Measurements from ENCODE around the gene RASEF. TPM values are rescaled to one million over a fixed set of nuclear protein-coding genes. Genes with fewer than 3 reads are reported as not detected.

The RASEF gene
- total and polyA plus RNA-seq, 2 of the 13 experiments (the other 11 are each of a cell fraction or from before 2014, with no cell fraction given): 0.07 TPM; not detected in 1

GRCh38 chr9:82998409-82998808 is 64.5 kb downstream of the RASEF start (continued):
- TF ChIP-seq BCLAF1 (IDR thresholded peaks at IDR 0.05) (no peak), MEIS2 (CRISPR knock-in tag; IDR thresholded peaks at IDR 0.05) (no peak), NCOA1 (CRISPR knock-in tag; IDR thresholded peaks at IDR 0.05) (no peak), SNRNP70 (IDR thresholded peaks at IDR 0.05; ENCODE audit: low read depth, low read length) (no peak), HMG20B (CRISPR knock-in tag; conservative IDR thresholded peaks at IDR 0.05) (no peak), ARID3A (IDR thresholded peaks at IDR 0.05; ENCODE audit: low read depth, low read length) (no peak)

- POLR2A ChIA-PET: no interaction called here
- Histone ChIP-seq H3K9ac (ENCODE audit: insufficient read depth, low read depth, low read length) (no peak overlapping the region), H3K79me2 (ENCODE audit: insufficient read depth, low read length) (no peaks in the 10 kb centered on the region), H3K36me3 (replicated peaks in 1 of 2; ENCODE audit: control insufficient read depth in 1 of 2, insufficient read depth in 2 of 2, low read length in 2 of 2) (no peaks in the 10 kb centered on the region), H4K20me1 (ENCODE audit: insufficient read depth, low read length) (no peaks in the 10 kb centered on the region), H3K4me3 (replicated peaks in 1 of 3; ENCODE audit: insufficient read depth in 1 of 3, low read depth in 2 of 3, low read length in 3 of 3) (no peak overlapping the region), H3K27me3 (ENCODE audit: control insufficient read depth in 1 of 2, insufficient read depth in 2 of 2, low read length in 2 of 2) (no peaks in the 10 kb centered on the region; a peak in 1 of 5 replicates), H3K4me1 (ENCODE audit: insufficient read depth, low read length) (no peaks in the 10 kb centered on the region; the same call in 1 of the 2 replicates), H3K9me3 (ENCODE audit: low read length) (no peaks in the 10 kb centered on the region), H3K27ac (ENCODE audit: extremely low read length, insufficient read depth, low read length) (no peak overlapping the region), H2AFZ (ENCODE audit: low read length) (no peak overlapping the region), H3K4me2 (ENCODE audit: low read depth, low read length) (no peak overlapping the region)
- no peak for FAIRE-seq
- CTCF ChIA-PET (ENCODE audit: low intra/inter-chr PET ratio, low total read pairs): no interaction called here
- 10% methylated on average over 6 of the region's 6 CpGs for WGBS (ENCODE audit: low lambda C conversion rate)
- ATAC-seq: no peak
- in situ Hi-C loops (cut with HindIII; ENCODE audit: extremely low pct_ligation_motif_present, low pct_unique_long_range_greater_than_20kb) (no loop called here), intact Hi-C loops (cut with micrococcal nuclease; ENCODE audit: unreplicated experiment) (no loop called here)
- DNase-seq (ENCODE audit: low spot score): no peak
- TF ChIP-seq ZC3H4 (CRISPR knock-in tag; IDR thresholded peaks at IDR 0.05; ENCODE audit: borderline replicate concordance): no peak
- TF ChIP-seq RBM22 (optimal IDR thresholded peaks at IDR 0.05; ENCODE audit: low read length): no peak
- TF ChIP-seq TCF12 (IDR thresholded peaks at IDR 0.05): no peak
- TF ChIP-seq TCF12 (CRISPR knock-in tag; IDR thresholded peaks at IDR 0.05): no peak
- TF ChIP-seq BCL6 (CRISPR knock-in tag; IDR thresholded peaks at IDR 0.05): no peak
- no peak for TF ChIP-seq ZNF746 (CRISPR knock-in tag; IDR thresholded peaks at IDR 0.05)
- TF ChIP-seq ZNF230 (CRISPR knock-in tag; IDR thresholded peaks at IDR 0.05): no peak
- no peak for TF ChIP-seq HIVEP1 (CRISPR knock-in tag; IDR thresholded peaks at IDR 0.05)
- no peak for TF ChIP-seq ZNF670 (CRISPR knock-in tag; IDR thresholded peaks at IDR 0.05; ENCODE audit: borderline replicate concordance)
- no peak for TF ChIP-seq ZNF329 (CRISPR knock-in tag; IDR thresholded peaks at IDR 0.05; ENCODE audit: low read depth)
- BruUV-seq (replicated peaks): no TSS peak
Observed at GRCh38 chr9:82997476-82998140, 65.3 kb downstream of the RASEF start.

All from HepG2 (cell line).